DOHH2 (cell line): ENCODE measurements around the gene BNC2.

ENCODE experiments used
- CTCF ChIP-seq: fragments of 200-600 bp; sonication (generic); IDR thresholded peaks from one replicate; pipeline ENCODE4 v1.5.1; 2014; ENCODE audit warnings: antibody characterized with exemption, mild to moderate bottlenecking, low read depth, low read length; ENCODE audit not compliant: poor library complexity, severe bottlenecking
- EZH2phosphoT487 ChIP-seq: fragments of 200-600 bp; sonication (generic); IDR thresholded peaks from 2 replicates; pipeline ENCODE4 v1.6.1; 2017; ENCODE audit warnings: borderline replicate concordance, mild to moderate bottlenecking, antibody characterized with exemption, low read length, moderate library complexity, mixed read lengths

GRCh38 chr9:16654596-16655126, 215.8 kb downstream of the BNC2 start:
- no peak for TF ChIP-seq CTCF
- TF ChIP-seq EZH2phosphoT487 = no peak
